Right lobe of liver (tissue), 4 donors: ENCODE results near the gene CD164L2.

ENCODE experiments used
- POLR2A ChIP-seq: fragments of 450-650 bp; IDR thresholded peaks from one replicate; pipeline ENCODE4 v1.6.1; 2017; ENCODE audit warnings: antibody characterized with exemption, mild to moderate bottlenecking
- TF ChIP-seq, protein P1 (sequence below), 4 donors: fragments of 200-600 bp in 3 of 4; fragments of 450-650 bp in 1 of 4; IDR thresholded peaks; one replicate each; pipeline versions ENCODE4 v1.5.1 to v1.8.0; 2016 to 2022; ENCODE audit warnings: antibody characterized with exemption in 4 of 4, mild to moderate bottlenecking in 2 of 4
- donor health status: DM: no; HTN: no; CAD: no.
- donor health status: DM: no; HTN: no; CAD: no.
- donor health status: DM: no; HTN: yes; CAD: no.

GRCh38 chr1:27366411-27367159, 16.5 kb downstream of the CD164L2 start, which contains the start of gene MAP3K6:
- TF ChIP-seq, protein P1, sequence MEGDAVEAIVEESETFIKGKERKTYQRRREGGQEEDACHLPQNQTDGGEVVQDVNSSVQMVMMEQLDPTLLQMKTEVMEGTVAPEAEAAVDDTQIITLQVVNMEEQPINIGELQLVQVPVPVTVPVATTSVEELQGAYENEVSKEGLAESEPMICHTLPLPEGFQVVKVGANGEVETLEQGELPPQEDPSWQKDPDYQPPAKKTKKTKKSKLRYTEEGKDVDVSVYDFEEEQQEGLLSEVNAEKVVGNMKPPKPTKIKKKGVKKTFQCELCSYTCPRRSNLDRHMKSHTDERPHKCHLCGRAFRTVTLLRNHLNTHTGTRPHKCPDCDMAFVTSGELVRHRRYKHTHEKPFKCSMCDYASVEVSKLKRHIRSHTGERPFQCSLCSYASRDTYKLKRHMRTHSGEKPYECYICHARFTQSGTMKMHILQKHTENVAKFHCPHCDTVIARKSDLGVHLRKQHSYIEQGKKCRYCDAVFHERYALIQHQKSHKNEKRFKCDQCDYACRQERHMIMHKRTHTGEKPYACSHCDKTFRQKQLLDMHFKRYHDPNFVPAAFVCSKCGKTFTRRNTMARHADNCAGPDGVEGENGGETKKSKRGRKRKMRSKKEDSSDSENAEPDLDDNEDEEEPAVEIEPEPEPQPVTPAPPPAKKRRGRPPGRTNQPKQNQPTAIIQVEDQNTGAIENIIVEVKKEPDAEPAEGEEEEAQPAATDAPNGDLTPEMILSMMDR (IDR thresholded peaks at IDR 0.05): peak; percentile 30 to 76 (median 42)
- TF ChIP-seq POLR2A: peak; percentile 67
